Fibroblast of pulmonary artery (primary cell): ENCODE results near the gene SEMA3A.

Source experiments
- DNase-seq: peaks from one replicate; pipeline ENCODE4 v3.0.0-alpha.2; 2010; ENCODE audit warnings: low read depth
- H3K4me3 ChIP-seq: replicated peaks from 2 replicates; pipeline ENCODE4 v1.5.1; 2011; ENCODE audit warnings: low read depth, mild to moderate bottlenecking, control low read depth, low read length, moderate library complexity
- CTCF ChIP-seq: IDR thresholded peaks from 2 replicates; pipeline ENCODE4 v1.5.1; 2011; ENCODE audit warnings: mild to moderate bottlenecking, control low read depth, low read length, inconsistent platforms; ENCODE audit errors: missing control alignments

The SEMA3A gene

GRCh38 chr7:84199216-84199615 is 4.6 kb upstream of the SEMA3A start:
- DNase-seq = no peak

GRCh38 chr7:84196084-84196503 is 1.5 kb upstream of the SEMA3A start:
- no peak for TF ChIP-seq CTCF
- DNase-seq = peak; percentile 58
- peak overlapping the region; percentile 36 for H3K4me3 ChIP-seq

More at GRCh38 chr7:84199216-84199615, 4.6 kb upstream of the SEMA3A start:
- no peak for TF ChIP-seq CTCF
- no peak overlapping the region for H3K4me3 ChIP-seq

- H3K4me3 ChIP-seq = peak overlapping the region; percentile 63
- DNase-seq = no peak
- no peak for TF ChIP-seq CTCF
Observed at GRCh38 chr7:84195295-84196060, 889 bp upstream of the SEMA3A start.

- no peak for DNase-seq
- peak overlapping the region; percentile 3 for H3K4me3 ChIP-seq
- no peak for TF ChIP-seq CTCF
Observed at GRCh38 chr7:84193747-84194146, 842 bp downstream of the SEMA3A start.

- TF ChIP-seq CTCF = no peak
- DNase-seq = no peak
- no peak overlapping the region for H3K4me3 ChIP-seq
Observed at GRCh38 chr7:84191842-84192241, 2.7 kb downstream of the SEMA3A start.

GRCh38 chr7:84191261-84191660 is 3.3 kb downstream of the SEMA3A start:
- H3K4me3 ChIP-seq = no peak overlapping the region
- DNase-seq = no peak

More at GRCh38 chr7:84191261-84191660, 3.3 kb downstream of the SEMA3A start:
- TF ChIP-seq CTCF = no peak
